Head of caudate nucleus (tissue), 42 donors: Measurements from ENCODE around the gene AIF1.

Experiments used
- DNase-seq, 42 donors: peaks; one replicate each; pipeline versions ENCODE4 v3.0.0 to v3.0.0-alpha.2; 2020 to 2021; ENCODE audit warnings: mixed read lengths in 7 of 42
- intact Hi-C: fragments of 100-400 bp; cut with DNase I; formaldehyde crosslinking; loops from one replicate; pipeline ENCODE4 v1.15.0; 2022

The AIF1 gene

GRCh38 chr6:31614075-31614619 is 887 bp upstream of the AIF1 start:
- peak in 4 of 42 donors; percentile 20 to 38 (median 30) for DNase-seq
- intact Hi-C loops: no loop called here

GRCh38 chr6:31615748-31616147 is 714 bp downstream of the AIF1 start:
- intact Hi-C loops: no loop called here
- DNase-seq: peak in 6 of 42 donors; percentile 11 to 48 (median 26)

- no peak for DNase-seq
- intact Hi-C loops: no loop called here
Observed at GRCh38 chr6:31617010-31617409, 2.0 kb downstream of the AIF1 start.

- DNase-seq: peak; percentile 90 to 99 (median 97)
- intact Hi-C loops: loop anchor here (5.0 kb wide), 2 partner anchors 47 to 78 kb away; partner anchors contain the start of genes CSNK2B, DDX39B and LY6G5B
Observed at GRCh38 chr6:31619805-31620585, 5.0 kb downstream of the AIF1 start.

GRCh38 chr6:31620586-31621319 is 5.7 kb downstream of the AIF1 start, which contains the start of gene PRRC2A:
PRRC2A (plus strand) TSS chr6:31620715; CDS start chr6:31622790, 2,075 bp downstream.
- peak in 32 of 42 donors; percentile 48 to 98 (median 80) for DNase-seq
- intact Hi-C loops: loop anchor here (5.0 kb wide), 2 partner anchors 47 to 78 kb away; partner anchors contain the start of genes CSNK2B, DDX39B and LY6G5B

GRCh38 chr6:31621320-31621939 is 6.4 kb downstream of the AIF1 start:
- DNase-seq: no peak
- intact Hi-C loops: loop anchor here (5.0 kb wide), 2 partner anchors 46 to 79 kb away; partner anchors contain the start of genes CSNK2B, DDX39B and LY6G5B

- intact Hi-C loops: loop anchor here (5.0 kb wide), 2 partner anchors 45 to 80 kb away; partner anchors contain the start of genes CSNK2B, DDX39B and LY6G5B
- no peak for DNase-seq
Observed at GRCh38 chr6:31621991-31622390, 7.0 kb downstream of the AIF1 start.

- intact Hi-C loops: loop anchor here (5.0 kb wide), 2 partner anchors 45 to 80 kb away; partner anchors contain the start of genes CSNK2B, DDX39B and LY6G5B
- DNase-seq: no peak
Observed at GRCh38 chr6:31622684-31623091, 7.7 kb downstream of the AIF1 start.

GRCh38 chr6:31624070-31624469 is 9.0 kb downstream of the AIF1 start:
- intact Hi-C loops: loop anchor here (5.0 kb wide), 2 partner anchors 43 to 82 kb away; partner anchors contain the start of genes CSNK2B, DDX39B and LY6G5B
- no peak for DNase-seq

GRCh38 chr6:31626952-31627351 is 11.9 kb downstream of the AIF1 start:
- no peak for DNase-seq
- intact Hi-C loops: no loop called here

GRCh38 chr6:31627690-31628287 is 12.8 kb downstream of the AIF1 start:
- intact Hi-C loops: no loop called here
- DNase-seq: no peak

GRCh38 chr6:31629014-31629413 is 14.0 kb downstream of the AIF1 start:
- no peak for DNase-seq
- intact Hi-C loops: no loop called here

GRCh38 chr6:31630177-31630934 is 15.3 kb downstream of the AIF1 start:
- intact Hi-C loops: no loop called here
- no peak for DNase-seq

GRCh38 chr6:31631209-31631608 is 16.2 kb downstream of the AIF1 start:
- DNase-seq: no peak
- intact Hi-C loops: no loop called here

GRCh38 chr6:31631681-31632278 is 16.7 kb downstream of the AIF1 start:
- intact Hi-C loops: no loop called here
- DNase-seq: no peak

- intact Hi-C loops: no loop called here
- DNase-seq: no peak
Observed at GRCh38 chr6:31632279-31632946, 17.4 kb downstream of the AIF1 start.

GRCh38 chr6:31633447-31633846 is 18.4 kb downstream of the AIF1 start:
- intact Hi-C loops: no loop called here

More at GRCh38 chr6:31633447-31633846, 18.4 kb downstream of the AIF1 start:
- DNase-seq: no peak
